ENCODE results near the gene JAKMIP1. TPM values are rescaled to one million over a fixed set of nuclear protein-coding genes. Genes with fewer than 3 reads are reported as not detected.

JAKMIP1 gene
- polyA plus RNA-seq, 1 donor from 2014 or later: 15.3 TPM

DNA sequence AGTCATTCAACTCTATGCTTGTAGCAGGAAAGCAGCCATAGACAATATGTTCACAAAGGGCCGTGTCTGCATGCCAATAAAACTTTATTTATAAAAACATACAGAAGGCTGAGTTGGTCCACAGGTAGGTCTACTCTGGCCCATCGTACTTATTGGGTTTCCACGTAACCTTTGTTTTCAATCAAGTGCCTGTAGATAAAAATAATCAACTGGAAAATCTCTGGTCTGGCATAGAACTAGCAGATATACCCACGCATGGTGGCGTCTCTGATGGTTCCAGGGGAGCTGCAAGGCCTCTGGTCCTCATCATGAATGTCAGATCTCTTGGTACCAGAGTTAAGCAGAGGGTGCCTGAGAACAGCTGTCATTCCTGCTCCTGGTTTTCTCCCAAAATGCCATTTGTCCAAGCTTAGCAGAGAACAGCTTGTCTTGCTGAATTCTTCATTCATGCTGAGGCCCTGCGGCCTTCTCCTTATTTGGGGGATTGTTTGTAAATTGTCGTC is 31.4 kb upstream of the JAKMIP1 start (continued):
- TF ChIP-seq POLR2AphosphoS5 (IDR thresholded peaks at IDR 0.05): no peak

DNA sequence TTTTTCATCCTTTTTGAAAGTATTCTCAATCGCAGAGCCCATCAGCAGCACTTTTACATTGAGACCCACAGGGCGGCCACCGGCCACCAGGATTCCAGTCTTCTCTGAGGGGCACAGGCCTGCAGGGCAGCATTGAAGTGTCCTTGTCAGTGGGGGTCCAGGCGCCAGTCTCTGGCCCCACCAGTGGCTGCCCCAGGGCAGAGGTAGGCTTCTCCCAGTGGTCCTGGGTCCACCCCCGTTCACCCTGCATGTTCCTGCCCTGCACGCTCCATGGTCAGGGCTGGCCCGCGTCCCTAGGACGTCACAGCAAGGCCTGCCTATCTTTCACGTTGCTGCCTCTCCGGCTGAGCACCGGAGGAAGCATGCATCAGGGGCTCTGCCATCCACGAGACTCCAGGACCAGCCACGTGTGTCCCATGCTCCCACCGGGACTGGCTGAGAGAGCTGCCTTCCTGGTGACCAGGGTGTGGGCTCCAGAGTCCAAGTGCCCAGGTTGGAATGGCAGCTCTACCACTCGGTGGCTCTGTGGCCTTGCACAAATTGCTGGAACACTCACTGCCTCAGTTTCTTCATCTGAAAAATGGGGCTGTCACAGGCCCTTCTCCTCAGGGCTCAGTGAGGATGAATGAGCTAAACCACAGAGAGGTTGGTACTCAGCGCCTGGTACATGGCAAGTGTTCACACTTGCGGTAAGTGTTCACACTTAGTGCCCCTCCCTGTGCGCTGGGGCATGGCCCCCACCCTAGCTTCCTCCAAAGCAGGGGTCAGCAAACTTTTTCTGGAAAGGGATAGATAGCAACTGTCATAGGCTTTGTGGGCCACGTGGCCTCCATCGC is 30.7 kb upstream of the JAKMIP1 start:
- Histone ChIP-seq H3K9ac (ENCODE audit: low read length) (no peak overlapping the region), H3F3A (ENCODE audit: insufficient read depth, low read length, poor library complexity, severe bottlenecking) (no peaks in the 10 kb centered on the region), H3K4me2 (ENCODE audit: low read length) (no peak overlapping the region), H3K4me3 (ENCODE audit: low read length) (no peak overlapping the region), H2AFZ (ENCODE audit: low read depth, low read length) (no peak overlapping the region), H3K9me3 (ENCODE audit: low read length) (no peaks in the 10 kb centered on the region), H3K27me3 (ENCODE audit: insufficient read depth, low read depth, low read length) (no peaks in the 10 kb centered on the region), H4K20me1 (ENCODE audit: insufficient read depth) (no peaks in the 10 kb centered on the region), H3K27ac (ENCODE audit: low read length) (no peak overlapping the region), H3K36me3 (ENCODE audit: insufficient read depth, low read length) (no peaks in the 10 kb centered on the region), H3K79me2 (replicated peaks; ENCODE audit: insufficient read depth, low read length) (no peaks in the 10 kb centered on the region), H3K9me2 (ENCODE audit: insufficient read depth, low read length) (no peaks in the 10 kb centered on the region)
- TF ChIP-seq EZH2 (IDR thresholded peaks at IDR 0.05; ENCODE audit: borderline replicate concordance, insufficient read depth, low read length, poor library complexity, severe bottlenecking) (no peak), SMC3 (conservative IDR thresholded peaks at IDR 0.05; ENCODE audit: poor library complexity) (no peak), RAD21 (conservative IDR thresholded peaks at IDR 0.05) (no peak), TAF1 (IDR thresholded peaks at IDR 0.05; ENCODE audit: low read depth) (no peak), MXI1 (conservative IDR thresholded peaks at IDR 0.05; ENCODE audit: poor library complexity, severe bottlenecking) (no peak), EP300 (conservative IDR thresholded peaks at IDR 0.05; ENCODE audit: poor library complexity, severe bottlenecking) (no peak), POLR2AphosphoS5 (IDR thresholded peaks at IDR 0.05) (no peak), REST (IDR thresholded peaks at IDR 0.05; ENCODE audit: borderline replicate concordance) (no peak)
- TF ChIP-seq, protein P1, sequence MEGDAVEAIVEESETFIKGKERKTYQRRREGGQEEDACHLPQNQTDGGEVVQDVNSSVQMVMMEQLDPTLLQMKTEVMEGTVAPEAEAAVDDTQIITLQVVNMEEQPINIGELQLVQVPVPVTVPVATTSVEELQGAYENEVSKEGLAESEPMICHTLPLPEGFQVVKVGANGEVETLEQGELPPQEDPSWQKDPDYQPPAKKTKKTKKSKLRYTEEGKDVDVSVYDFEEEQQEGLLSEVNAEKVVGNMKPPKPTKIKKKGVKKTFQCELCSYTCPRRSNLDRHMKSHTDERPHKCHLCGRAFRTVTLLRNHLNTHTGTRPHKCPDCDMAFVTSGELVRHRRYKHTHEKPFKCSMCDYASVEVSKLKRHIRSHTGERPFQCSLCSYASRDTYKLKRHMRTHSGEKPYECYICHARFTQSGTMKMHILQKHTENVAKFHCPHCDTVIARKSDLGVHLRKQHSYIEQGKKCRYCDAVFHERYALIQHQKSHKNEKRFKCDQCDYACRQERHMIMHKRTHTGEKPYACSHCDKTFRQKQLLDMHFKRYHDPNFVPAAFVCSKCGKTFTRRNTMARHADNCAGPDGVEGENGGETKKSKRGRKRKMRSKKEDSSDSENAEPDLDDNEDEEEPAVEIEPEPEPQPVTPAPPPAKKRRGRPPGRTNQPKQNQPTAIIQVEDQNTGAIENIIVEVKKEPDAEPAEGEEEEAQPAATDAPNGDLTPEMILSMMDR (IDR thresholded peaks at IDR 0.05; ENCODE audit: poor library complexity, severe bottlenecking): no peak

GRCh38 chr4:6230502-6230785 is 30.1 kb upstream of the JAKMIP1 start:
- H3K36me3 ChIP-seq (ENCODE audit: insufficient read depth, low read length): no peaks in the 10 kb centered on the region
- H3K4me3 ChIP-seq (ENCODE audit: low read length): no peak overlapping the region
- H3K9me2 ChIP-seq (ENCODE audit: insufficient read depth, low read length): no peaks in the 10 kb centered on the region
- no peak overlapping the region for H3K9ac ChIP-seq (ENCODE audit: low read length)
- no peaks in the 10 kb centered on the region for H3K79me2 ChIP-seq (replicated peaks; ENCODE audit: insufficient read depth, low read length)
- no peaks in the 10 kb centered on the region for H3K27me3 ChIP-seq (ENCODE audit: insufficient read depth, low read depth, low read length)
- TF ChIP-seq RAD21 (conservative IDR thresholded peaks at IDR 0.05): no peak
- no peak for TF ChIP-seq SMC3 (conservative IDR thresholded peaks at IDR 0.05; ENCODE audit: poor library complexity)
- TF ChIP-seq TAF1 (IDR thresholded peaks at IDR 0.05; ENCODE audit: low read depth): no peak
- TF ChIP-seq EZH2 (IDR thresholded peaks at IDR 0.05; ENCODE audit: borderline replicate concordance, insufficient read depth, low read length, poor library complexity, severe bottlenecking): no peak
- no peak for TF ChIP-seq REST (IDR thresholded peaks at IDR 0.05; ENCODE audit: borderline replicate concordance)
- no peak for TF ChIP-seq POLR2AphosphoS5 (IDR thresholded peaks at IDR 0.05)
- TF ChIP-seq MXI1 (conservative IDR thresholded peaks at IDR 0.05; ENCODE audit: poor library complexity, severe bottlenecking): no peak
- TF ChIP-seq EP300 (conservative IDR thresholded peaks at IDR 0.05; ENCODE audit: poor library complexity, severe bottlenecking): no peak
- TF ChIP-seq, protein P1 (IDR thresholded peaks at IDR 0.05; ENCODE audit: poor library complexity, severe bottlenecking): no peak
- no peaks in the 10 kb centered on the region for H3F3A ChIP-seq (ENCODE audit: insufficient read depth, low read length, poor library complexity, severe bottlenecking)
- no peak overlapping the region for H3K4me2 ChIP-seq (ENCODE audit: low read length)
- no peak overlapping the region for H3K27ac ChIP-seq (ENCODE audit: low read length)
- H4K20me1 ChIP-seq (ENCODE audit: insufficient read depth): no peaks in the 10 kb centered on the region
- H3K9me3 ChIP-seq (ENCODE audit: low read length): no peaks in the 10 kb centered on the region
- H2AFZ ChIP-seq (ENCODE audit: low read depth, low read length): no peak overlapping the region

Data from neural cell (in vitro differentiated cells).